ENCODE data around the gene C19orf85.

Gene C19orf85

GRCh38 chr19:55477905-55478304, 13.4 kb upstream of the C19orf85 start:
- DNase-seq (ENCODE audit: low read depth, low spot score): no peak

- DNase-seq (ENCODE audit: low read depth, low spot score): peak; percentile 96
Measured at GRCh38 chr19:55476100-55476775, 11.7 kb upstream of the C19orf85 start, which contains the start of gene ZNF628. Gene ZNF628 (plus strand): TSS chr19:55476617. CDS start chr19:55479911, 3,294 bp downstream.

GRCh38 chr19:55474269-55475265, 10.0 kb upstream of the C19orf85 start:
- DNase-seq (ENCODE audit: low read depth, low spot score): no peak

- no peak for DNase-seq (ENCODE audit: low read depth, low spot score)
Measured at GRCh38 chr19:55473225-55474012, 8.9 kb upstream of the C19orf85 start.

- no peak for DNase-seq (ENCODE audit: low read depth, low spot score)
Measured at GRCh38 chr19:55472463-55472862, 7.9 kb upstream of the C19orf85 start.

- DNase-seq (ENCODE audit: low read depth, low spot score): no peak
Measured at GRCh38 chr19:55471266-55471665, 6.7 kb upstream of the C19orf85 start.

GRCh38 chr19:55468054-55468393, 3.5 kb upstream of the C19orf85 start:
- no peak for DNase-seq (ENCODE audit: low read depth, low spot score)

GRCh38 chr19:55467236-55468053, 2.9 kb upstream of the C19orf85 start:
- DNase-seq (ENCODE audit: low read depth, low spot score): no peak

- DNase-seq (ENCODE audit: low read depth, low spot score): no peak
Measured at GRCh38 chr19:55466241-55466614, 1.7 kb upstream of the C19orf85 start.

GRCh38 chr19:55465460-55466240, 1.1 kb upstream of the C19orf85 start:
- no peak for DNase-seq (ENCODE audit: low read depth, low spot score)

GRCh38 chr19:55464039-55464661, 401 bp downstream of the C19orf85 start:
- no peak for DNase-seq (ENCODE audit: low read depth, low spot score)

GRCh38 chr19:55463583-55464031, 944 bp downstream of the C19orf85 start:
- DNase-seq (ENCODE audit: low read depth, low spot score): no peak

- DNase-seq (ENCODE audit: low read depth, low spot score): no peak
Measured at GRCh38 chr19:55462722-55463121, 1.8 kb downstream of the C19orf85 start.

GRCh38 chr19:55461974-55462626, 2.5 kb downstream of the C19orf85 start:
- DNase-seq (ENCODE audit: low read depth, low spot score): no peak

GRCh38 chr19:55461259-55461973, 3.1 kb downstream of the C19orf85 start, which contains the start of gene ISOC2:
Gene ISOC2 (minus strand): TSS chr19:55461642. CDS start chr19:55456486, 5,156 bp downstream.
- peak; percentile 100 for DNase-seq (ENCODE audit: low read depth, low spot score)

GRCh38 chr19:55460670-55461258, 3.8 kb downstream of the C19orf85 start:
- no peak for DNase-seq (ENCODE audit: low read depth, low spot score)

- no peak for DNase-seq (ENCODE audit: low read depth, low spot score)
Measured at GRCh38 chr19:55459950-55460657, 4.4 kb downstream of the C19orf85 start.
